Adipocyte (in vitro differentiated cells): ENCODE results near the gene KMT2B.

ENCODE experiments used
- DNase-seq: peaks from one replicate; pipeline ENCODE4 v3.0.0-alpha.2; 2015; ENCODE audit warnings: low read depth
- H3K27me3 ChIP-seq: replicated peaks from 2 replicates; pipeline ENCODE4 v1.7.0; 2013; ENCODE audit warnings: mild to moderate bottlenecking, low read length, moderate library complexity; ENCODE audit not compliant: control insufficient read depth, insufficient read depth
- H3K36me3 ChIP-seq: 2 replicates; pipeline ENCODE4 v1.7.0; 2013; ENCODE audit warnings: low read length, mild to moderate bottlenecking, moderate library complexity; ENCODE audit not compliant: control insufficient read depth, insufficient read depth, severe bottlenecking
- H3K4me1 ChIP-seq: 2 replicates; pipeline ENCODE4 v1.7.0; 2013; ENCODE audit warnings: mild to moderate bottlenecking, low read length, moderate library complexity; ENCODE audit not compliant: control insufficient read depth, insufficient read depth
- H3K4me3 ChIP-seq: 2 replicates; pipeline ENCODE4 v1.7.0; 2013; ENCODE audit warnings: mild to moderate bottlenecking, low read length, moderate library complexity
- H3K9ac ChIP-seq: 2 replicates; pipeline ENCODE4 v1.7.0; 2013; ENCODE audit warnings: mild to moderate bottlenecking, low read length, moderate library complexity
- H3K9me3 ChIP-seq: 2 replicates; pipeline ENCODE4 v1.7.0; 2013; ENCODE audit warnings: mild to moderate bottlenecking, low read length, moderate library complexity; ENCODE audit not compliant: control insufficient read depth

The KMT2B gene

GRCh38 chr19:35746531-35746930 lies 28.7 kb downstream of the KMT2B start:
- Histone ChIP-seq H3K4me1 (peaks cover 26% of the 10 kb centered on the region), H3K36me3 (peaks cover 3% of the 10 kb centered on the region), H3K27me3 (no peaks in the 10 kb centered on the region), H3K9ac (peak overlapping the region; percentile 96), H3K4me3 (peak overlapping the region; percentile 100), H3K9me3 (no peaks in the 10 kb centered on the region)
- DNase-seq, result no peak

- Histone ChIP-seq H3K4me3 (peak within 1 kb of the TSS; percentile 100), H3K27me3 (no peaks in the 10 kb centered on the region), H3K9ac (peak within 1 kb of the TSS; percentile 99), H3K36me3 (peaks cover 15% of the 10 kb centered on the region), H3K9me3 (no peaks in the 10 kb centered on the region), H3K4me1 (peaks cover 26% of the 10 kb centered on the region)
- peak; percentile 100 for DNase-seq
These were observed 30.6 kb downstream of the KMT2B start, which contains the start of gene LIN37 for GRCh38 chr19:35748106-35749020. Gene LIN37 (plus strand): TSS chr19:35748576. CDS start chr19:35748725, 149 bp downstream.

- Histone ChIP-seq H3K9ac (no peak overlapping the region), H3K36me3 (peaks cover 25% of the 10 kb centered on the region), H3K4me3 (no peak overlapping the region), H3K9me3 (no peaks in the 10 kb centered on the region), H3K4me1 (peaks cover 31% of the 10 kb centered on the region), H3K27me3 (no peaks in the 10 kb centered on the region)
- no peak for DNase-seq
These were observed 32.4 kb downstream of the KMT2B start for GRCh38 chr19:35750167-35750566.

GRCh38 chr19:35751839-35752745 lies 34.3 kb downstream of the KMT2B start:
- no peaks in the 10 kb centered on the region for H3K27me3 ChIP-seq
- H3K4me3 ChIP-seq, result no peak overlapping the region
- DNase-seq, result no peak
- H3K36me3 ChIP-seq, result peaks cover 25% of the 10 kb centered on the region
- H3K4me1 ChIP-seq, result peaks cover 24% of the 10 kb centered on the region
- H3K9me3 ChIP-seq, result no peaks in the 10 kb centered on the region
- H3K9ac ChIP-seq, result no peak overlapping the region

GRCh38 chr19:35752746-35753350 lies 35.0 kb downstream of the KMT2B start:
- Histone ChIP-seq H3K9ac (peak overlapping the region; percentile 100), H3K9me3 (no peaks in the 10 kb centered on the region), H3K4me3 (no peak overlapping the region), H3K27me3 (no peaks in the 10 kb centered on the region), H3K36me3 (peaks cover 25% of the 10 kb centered on the region), H3K4me1 (peaks cover 26% of the 10 kb centered on the region)
- no peak for DNase-seq

- peak overlapping the region; percentile 100 for H3K9ac ChIP-seq
- DNase-seq, result no peak
- peaks cover 25% of the 10 kb centered on the region for H3K36me3 ChIP-seq
- no peak overlapping the region for H3K4me3 ChIP-seq
- no peaks in the 10 kb centered on the region for H3K9me3 ChIP-seq
- H3K4me1 ChIP-seq, result peaks cover 25% of the 10 kb centered on the region
- no peaks in the 10 kb centered on the region for H3K27me3 ChIP-seq
These were observed 36.0 kb downstream of the KMT2B start for GRCh38 chr19:35753634-35754369.

GRCh38 chr19:35754370-35755130 lies 36.7 kb downstream of the KMT2B start:
- no peaks in the 10 kb centered on the region for H3K27me3 ChIP-seq
- H3K4me1 ChIP-seq, result peaks cover 27% of the 10 kb centered on the region
- no peaks in the 10 kb centered on the region for H3K9me3 ChIP-seq
- H3K9ac ChIP-seq, result peak overlapping the region; percentile 100
- DNase-seq, result no peak
- H3K4me3 ChIP-seq, result peak overlapping the region; percentile 98
- peaks cover 25% of the 10 kb centered on the region for H3K36me3 ChIP-seq

GRCh38 chr19:35755131-35755549 lies 37.3 kb downstream of the KMT2B start:
- Histone ChIP-seq H3K27me3 (no peaks in the 10 kb centered on the region), H3K36me3 (peaks cover 25% of the 10 kb centered on the region), H3K9me3 (no peaks in the 10 kb centered on the region), H3K4me1 (peaks cover 27% of the 10 kb centered on the region), H3K9ac (peak overlapping the region; percentile 100), H3K4me3 (peak overlapping the region; percentile 98)
- no peak for DNase-seq

GRCh38 chr19:35755550-35756376 lies 38.0 kb downstream of the KMT2B start:
- H3K27me3 ChIP-seq, result no peaks in the 10 kb centered on the region
- DNase-seq, result no peak
- H3K4me3 ChIP-seq, result peak overlapping the region; percentile 98
- peaks cover 25% of the 10 kb centered on the region for H3K36me3 ChIP-seq
- peak overlapping the region; percentile 100 for H3K9ac ChIP-seq
- H3K4me1 ChIP-seq, result peaks cover 27% of the 10 kb centered on the region
- no peaks in the 10 kb centered on the region for H3K9me3 ChIP-seq
